GM19372 (cell line): ENCODE measurements around the gene PSPN.

ENCODE experiments used
- ATAC-seq: cut with Tn5 transposase; IDR thresholded peaks from one replicate; pipeline ENCODE4 v1.9.1; 2021; ENCODE audit warnings: mild to moderate bottlenecking, low read depth, moderate library complexity; ENCODE audit not compliant: unreplicated experiment

PSPN gene

GRCh38 chr19:6334490-6335285 lies 41.0 kb downstream of the PSPN start:
- ATAC-seq = no peak

GRCh38 chr19:6333439-6333838 lies 42.3 kb downstream of the PSPN start, which contains the start of gene ACER1:
Gene ACER1, minus strand, starts transcription at chr19:6333612. Its CDS starts 61 bp downstream, at chr19:6333551.
- no peak for ATAC-seq

- no peak for ATAC-seq
Observed at GRCh38 chr19:6326815-6327214, 48.9 kb downstream of the PSPN start.

GRCh38 chr19:6325614-6326013 lies 50.1 kb downstream of the PSPN start:
- ATAC-seq = no peak
